ENCODE measurements around the gene LDB1.

The LDB1 gene

DNA sequence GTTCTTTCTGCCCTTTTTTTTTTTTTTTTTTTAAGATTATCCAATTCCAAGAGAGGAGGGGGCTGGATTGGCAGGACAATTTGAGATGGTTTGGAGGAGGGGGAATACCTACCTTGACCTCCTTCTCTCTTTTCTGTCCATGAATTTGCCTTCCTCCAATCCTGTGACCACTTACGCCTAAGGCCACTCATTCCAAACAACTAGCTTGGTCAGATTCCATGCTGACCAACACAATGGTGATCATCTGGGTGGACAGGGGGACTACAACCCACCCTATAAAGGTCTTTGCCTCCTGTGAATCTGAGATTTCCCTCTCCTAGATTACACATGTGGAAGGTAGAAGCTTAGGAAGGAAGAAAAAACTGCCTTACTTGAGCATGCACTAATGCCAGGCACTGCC is 2.3 kb upstream of the LDB1 start:
- no peak overlapping the region for H2BK120ac ChIP-seq (ENCODE audit: low read depth, low read length)
- H2BK15ac ChIP-seq (replicated peaks; ENCODE audit: low read depth): no peak overlapping the region
- H3K27ac ChIP-seq (ENCODE audit: low read depth, low read length): peak overlapping the region; percentile 41
- H3K27me3 ChIP-seq (ENCODE audit: insufficient read depth, low read length, poor library complexity): no peaks in the 10 kb centered on the region
- H3K56ac ChIP-seq (ENCODE audit: low read length): peak overlapping the region; percentile 100
- no peak overlapping the region for H3K4me3 ChIP-seq (ENCODE audit: low read length)
- peak overlapping the region; percentile 15 for H3K18ac ChIP-seq (ENCODE audit: low read length)
- DNase-seq: peak; percentile 37
- no peak overlapping the region for H4K5ac ChIP-seq (ENCODE audit: low read length)
- H3K4ac ChIP-seq (ENCODE audit: low read depth, low read length): no peak overlapping the region
- H3K4me1 ChIP-seq (ENCODE audit: control insufficient read depth, low read depth, low read length): peaks cover 25% of the 10 kb centered on the region
- H3K4me2 ChIP-seq (ENCODE audit: low read length): no peak overlapping the region
- H3K36me3 ChIP-seq (ENCODE audit: control insufficient read depth, insufficient read depth, low read length): no peaks in the 10 kb centered on the region
- peak overlapping the region; percentile 16 for H2AK5ac ChIP-seq (ENCODE audit: low read length)
- H4K8ac ChIP-seq (ENCODE audit: low read depth, low read length): no peak overlapping the region
- H3K79me2 ChIP-seq (ENCODE audit: control insufficient read depth, insufficient read depth, low read length): peaks cover 18% of the 10 kb centered on the region
- peak overlapping the region; percentile 65 for H3K9ac ChIP-seq (ENCODE audit: low read length)
- no CpG with 5 or more reads among the region's 1 CpG for WGBS (ENCODE audit: extremely low coverage, insufficient coverage, low lambda C conversion rate)
- peaks cover 4% of the 10 kb centered on the region for H3K79me1 ChIP-seq (ENCODE audit: low read length)
- peak overlapping the region; percentile 25 for H3K23ac ChIP-seq (ENCODE audit: low read length)
- peak overlapping the region; percentile 83 for H2BK5ac ChIP-seq (ENCODE audit: low read length)

DNA sequence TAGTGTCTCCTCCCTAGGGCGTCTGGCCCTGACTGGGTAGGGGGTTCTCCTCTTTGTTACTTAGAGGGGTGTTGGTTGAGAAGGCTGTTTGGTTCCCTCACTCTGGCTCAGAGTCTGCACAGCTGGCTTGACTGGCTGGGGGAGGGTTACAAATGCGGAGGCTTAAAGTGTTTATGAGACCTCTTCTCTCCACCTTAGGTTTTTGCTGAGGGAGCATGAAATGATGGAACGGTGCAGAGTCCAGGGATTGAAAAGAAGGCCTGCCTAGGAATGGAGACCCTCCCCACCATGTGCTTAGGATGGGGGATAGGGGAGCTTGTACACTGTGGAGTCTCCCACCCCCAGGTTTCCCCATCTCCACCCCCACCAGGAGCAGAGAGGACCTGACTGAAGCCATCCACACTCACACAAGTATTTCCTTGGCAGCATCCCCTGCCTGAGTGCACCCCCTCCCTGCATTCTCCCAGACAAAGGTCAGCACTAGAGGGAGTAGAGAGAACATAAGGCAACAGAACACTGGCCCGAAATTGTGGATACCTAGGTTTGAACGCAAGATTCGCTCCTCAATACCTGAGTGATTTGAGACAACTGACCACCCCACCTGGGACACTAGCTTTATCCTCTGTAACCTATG is 1.7 kb upstream of the LDB1 start:
- H3K18ac ChIP-seq (ENCODE audit: low read length): peak overlapping the region; percentile 91
- no peak overlapping the region for H3K4me3 ChIP-seq (ENCODE audit: low read length)
- peak overlapping the region; percentile 65 for H3K9ac ChIP-seq (ENCODE audit: low read length)
- peak overlapping the region; percentile 35 for H2BK120ac ChIP-seq (ENCODE audit: low read depth, low read length)
- peak overlapping the region; percentile 66 for H3K4ac ChIP-seq (ENCODE audit: low read depth, low read length)
- H4K5ac ChIP-seq (ENCODE audit: low read length): peak overlapping the region; percentile 37
- H4K8ac ChIP-seq (ENCODE audit: low read depth, low read length): no peak overlapping the region
- H3K79me1 ChIP-seq (ENCODE audit: low read length): peaks cover 7% of the 10 kb centered on the region
- DNase-seq: peak; percentile 92
- peaks cover 29% of the 10 kb centered on the region for H3K4me1 ChIP-seq (ENCODE audit: control insufficient read depth, low read depth, low read length)
- peak overlapping the region; percentile 83 for H2BK5ac ChIP-seq (ENCODE audit: low read length)
- H2BK15ac ChIP-seq (replicated peaks; ENCODE audit: low read depth): peak overlapping the region; percentile 27
- H3K23ac ChIP-seq (ENCODE audit: low read length): no peak overlapping the region
- H3K36me3 ChIP-seq (ENCODE audit: control insufficient read depth, insufficient read depth, low read length): no peaks in the 10 kb centered on the region
- peak overlapping the region; percentile 34 for H3K4me2 ChIP-seq (ENCODE audit: low read length)
- H3K56ac ChIP-seq (ENCODE audit: low read length): peak overlapping the region; percentile 100
- no peak overlapping the region for H2AK5ac ChIP-seq (ENCODE audit: low read length)
- peaks cover 24% of the 10 kb centered on the region for H3K79me2 ChIP-seq (ENCODE audit: control insufficient read depth, insufficient read depth, low read length)
- no peaks in the 10 kb centered on the region for H3K27me3 ChIP-seq (ENCODE audit: insufficient read depth, low read length, poor library complexity)
- peak overlapping the region; percentile 99 for H3K27ac ChIP-seq (ENCODE audit: low read depth, low read length)
- no CpG with 5 or more reads among the region's 6 CpGs for WGBS (ENCODE audit: extremely low coverage, insufficient coverage, low lambda C conversion rate)

DNA sequence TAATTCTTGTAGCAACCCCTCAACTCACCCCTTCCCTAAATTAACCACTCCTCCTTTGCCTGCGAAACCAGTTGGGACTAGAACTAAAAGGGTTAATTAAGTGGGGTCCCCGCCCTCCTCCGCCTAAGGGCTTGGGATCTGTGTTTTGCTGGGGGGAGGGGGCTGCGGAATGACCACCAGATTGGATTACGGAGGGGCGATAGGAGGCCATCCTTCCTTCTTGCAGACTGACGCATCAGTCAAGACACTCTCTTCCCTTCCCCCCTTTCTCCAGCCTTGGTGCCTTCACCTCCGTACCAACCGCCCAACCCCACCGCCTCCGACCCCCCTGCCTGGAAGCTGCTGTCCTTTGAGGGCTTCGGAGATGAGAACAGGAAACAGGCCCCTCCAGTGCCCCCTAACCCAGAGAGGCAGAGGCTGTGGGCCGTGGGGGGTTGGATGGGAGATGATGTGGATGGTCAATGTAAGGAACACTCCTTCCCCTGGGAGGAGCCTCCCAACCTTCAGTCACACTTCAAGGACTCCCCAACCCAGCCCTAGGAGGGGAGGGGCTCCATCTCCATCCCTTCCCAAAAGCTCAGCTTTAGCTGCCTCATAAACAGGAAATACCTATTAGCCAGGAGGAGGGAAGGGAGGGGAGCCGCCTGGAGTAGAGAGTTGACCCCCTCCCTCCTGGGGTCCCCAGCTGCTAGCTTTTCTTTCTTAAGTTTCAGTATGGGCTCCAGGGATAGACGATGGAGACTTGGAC is 997 bp upstream of the LDB1 start:
- Histone ChIP-seq H2BK120ac (ENCODE audit: low read depth, low read length) (peak overlapping the region; percentile 35), H3K4me1 (ENCODE audit: control insufficient read depth, low read depth, low read length) (peaks cover 33% of the 10 kb centered on the region), H3K36me3 (ENCODE audit: control insufficient read depth, insufficient read depth, low read length) (no peaks in the 10 kb centered on the region), H3K4me2 (ENCODE audit: low read length) (peak overlapping the region; percentile 98), H3K79me1 (ENCODE audit: low read length) (peaks cover 10% of the 10 kb centered on the region), H3K4me3 (ENCODE audit: low read length) (peak overlapping the region; percentile 68), H3K4ac (ENCODE audit: low read depth, low read length) (peak overlapping the region; percentile 66), H4K8ac (ENCODE audit: low read depth, low read length) (no peak overlapping the region), H3K79me2 (ENCODE audit: control insufficient read depth, insufficient read depth, low read length) (peaks cover 30% of the 10 kb centered on the region), H3K27me3 (ENCODE audit: insufficient read depth, low read length, poor library complexity) (no peaks in the 10 kb centered on the region), H2BK5ac (ENCODE audit: low read length) (peak overlapping the region; percentile 98), H3K27ac (ENCODE audit: low read depth, low read length) (peak overlapping the region; percentile 99), H3K9ac (ENCODE audit: low read length) (peak overlapping the region; percentile 97), H2AK5ac (ENCODE audit: low read length) (no peak overlapping the region), H3K18ac (ENCODE audit: low read length) (peak overlapping the region; percentile 91), H3K23ac (ENCODE audit: low read length) (no peak overlapping the region), H3K56ac (ENCODE audit: low read length) (peak overlapping the region; percentile 100), H2BK15ac (replicated peaks; ENCODE audit: low read depth) (peak overlapping the region; percentile 27), H4K5ac (ENCODE audit: low read length) (no peak overlapping the region)
- DNase-seq: peak; percentile 99
- no CpG with 5 or more reads among the region's 15 CpGs for WGBS (ENCODE audit: extremely low coverage, insufficient coverage, low lambda C conversion rate)

DNA sequence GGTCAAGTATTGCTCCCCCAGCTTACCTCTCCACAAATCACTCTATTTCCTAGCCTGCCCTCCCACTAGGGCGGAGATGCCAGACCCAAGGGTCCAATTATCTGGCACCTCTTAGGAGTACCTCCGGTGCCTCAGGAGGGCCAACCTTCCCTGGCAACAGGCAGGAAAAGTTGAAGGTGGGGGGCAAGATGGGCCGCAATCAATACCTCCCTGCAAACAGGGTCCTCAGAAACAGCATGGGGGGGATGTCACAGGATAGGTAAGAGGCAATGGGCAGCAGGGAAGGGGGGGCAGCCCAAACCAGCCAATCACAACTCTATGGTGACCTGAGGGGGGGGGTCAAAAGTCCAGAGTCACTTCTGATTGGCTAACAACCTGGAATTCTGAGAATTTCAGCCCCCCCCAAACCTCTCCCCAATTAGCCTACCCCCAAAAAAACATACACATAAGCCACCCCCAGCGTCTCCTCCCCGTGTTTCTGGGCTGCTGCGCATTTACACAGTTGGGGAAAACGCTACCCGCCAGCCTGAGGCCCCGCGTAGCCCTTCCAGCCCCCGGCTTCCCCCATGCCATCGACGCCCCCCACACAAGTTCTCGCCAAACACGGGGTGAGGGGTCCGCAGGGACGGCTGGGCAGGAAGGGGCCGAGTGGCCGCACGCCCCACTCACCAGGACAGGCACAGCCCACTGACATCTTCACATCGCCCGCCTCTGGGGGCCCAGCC is 589 bp downstream of the LDB1 start:
- Histone ChIP-seq H3K56ac (ENCODE audit: low read length) (peak overlapping the region; percentile 100), H3K27me3 (ENCODE audit: insufficient read depth, low read length, poor library complexity) (no peaks in the 10 kb centered on the region), H2AK5ac (ENCODE audit: low read length) (no peak overlapping the region), H2BK120ac (ENCODE audit: low read depth, low read length) (peak overlapping the region; percentile 7), H3K18ac (ENCODE audit: low read length) (peak overlapping the region; percentile 51), H3K9ac (ENCODE audit: low read length) (peak overlapping the region; percentile 97), H3K79me1 (ENCODE audit: low read length) (peaks cover 10% of the 10 kb centered on the region), H3K27ac (ENCODE audit: low read depth, low read length) (peak overlapping the region; percentile 99), H4K8ac (ENCODE audit: low read depth, low read length) (no peak overlapping the region), H2BK5ac (ENCODE audit: low read length) (peak overlapping the region; percentile 92), H3K23ac (ENCODE audit: low read length) (peak overlapping the region; percentile 99), H3K4me1 (ENCODE audit: control insufficient read depth, low read depth, low read length) (peaks cover 33% of the 10 kb centered on the region), H3K4ac (ENCODE audit: low read depth, low read length) (peak overlapping the region; percentile 64), H3K36me3 (ENCODE audit: control insufficient read depth, insufficient read depth, low read length) (no peaks in the 10 kb centered on the region), H3K4me3 (ENCODE audit: low read length) (peak overlapping the region; percentile 68), H2BK15ac (replicated peaks; ENCODE audit: low read depth) (no peak overlapping the region), H4K5ac (ENCODE audit: low read length) (no peak overlapping the region), H3K4me2 (ENCODE audit: low read length) (peak overlapping the region; percentile 73), H3K79me2 (ENCODE audit: control insufficient read depth, insufficient read depth, low read length) (peaks cover 37% of the 10 kb centered on the region)
- DNase-seq: peak; percentile 85
- WGBS (ENCODE audit: extremely low coverage, insufficient coverage, low lambda C conversion rate): no CpG with 5 or more reads among the region's 22 CpGs

DNA sequence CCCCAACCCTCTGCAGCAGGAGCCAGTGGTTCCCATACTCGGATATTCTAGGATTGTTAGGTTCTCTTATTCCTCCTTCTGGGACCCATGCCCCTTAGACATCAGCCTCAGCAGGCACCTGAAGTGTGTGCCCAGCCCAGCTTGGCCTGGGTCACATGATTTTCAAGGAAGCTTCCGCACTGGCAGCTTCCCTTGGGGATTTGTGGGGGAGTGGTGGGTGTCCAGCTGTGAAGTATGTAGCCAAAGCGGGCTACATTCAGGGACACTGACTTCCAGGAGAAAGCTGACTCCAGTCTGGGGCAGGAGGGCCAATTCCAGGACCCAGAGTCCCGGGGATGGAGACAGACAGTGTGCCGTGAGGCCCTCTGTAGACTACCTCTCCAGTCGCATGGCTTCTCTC is 1.3 kb downstream of the LDB1 start:
- H3K23ac ChIP-seq (ENCODE audit: low read length): no peak overlapping the region
- H4K8ac ChIP-seq (ENCODE audit: low read depth, low read length): no peak overlapping the region
- H4K5ac ChIP-seq (ENCODE audit: low read length): no peak overlapping the region
- no CpG with 5 or more reads among the region's 6 CpGs for WGBS (ENCODE audit: extremely low coverage, insufficient coverage, low lambda C conversion rate)
- peak overlapping the region; percentile 7 for H2BK120ac ChIP-seq (ENCODE audit: low read depth, low read length)
- H3K4me2 ChIP-seq (ENCODE audit: low read length): peak overlapping the region; percentile 73
- H2BK15ac ChIP-seq (replicated peaks; ENCODE audit: low read depth): no peak overlapping the region
- H3K56ac ChIP-seq (ENCODE audit: low read length): peak overlapping the region; percentile 73
- DNase-seq: peak; percentile 67
- H3K27me3 ChIP-seq (ENCODE audit: insufficient read depth, low read length, poor library complexity): no peaks in the 10 kb centered on the region
- H3K4ac ChIP-seq (ENCODE audit: low read depth, low read length): no peak overlapping the region
- H3K36me3 ChIP-seq (ENCODE audit: control insufficient read depth, insufficient read depth, low read length): no peaks in the 10 kb centered on the region
- H3K9ac ChIP-seq (ENCODE audit: low read length): peak overlapping the region; percentile 37
- peaks cover 10% of the 10 kb centered on the region for H3K79me1 ChIP-seq (ENCODE audit: low read length)
- no peak overlapping the region for H2BK5ac ChIP-seq (ENCODE audit: low read length)
- peak overlapping the region; percentile 27 for H2AK5ac ChIP-seq (ENCODE audit: low read length)
- peaks cover 42% of the 10 kb centered on the region for H3K79me2 ChIP-seq (ENCODE audit: control insufficient read depth, insufficient read depth, low read length)
- H3K18ac ChIP-seq (ENCODE audit: low read length): no peak overlapping the region
- H3K27ac ChIP-seq (ENCODE audit: low read depth, low read length): peak overlapping the region; percentile 27
- peaks cover 33% of the 10 kb centered on the region for H3K4me1 ChIP-seq (ENCODE audit: control insufficient read depth, low read depth, low read length)
- H3K4me3 ChIP-seq (ENCODE audit: low read length): peak overlapping the region; percentile 8

Data from mesendoderm (in vitro differentiated cells).